H9 (cell line): ENCODE measurements around the gene PSTPIP1. TPM values are rescaled to one million over a fixed set of nuclear protein-coding genes. Genes with fewer than 3 reads are reported as not detected.

ENCODE experiments used
- DNase-seq: peaks from one replicate; pipeline ENCODE4 v3.0.0-alpha.2; 2017
- H2AFZ ChIP-seq: one replicate; pipeline ENCODE4 v1.6.1; 2013; ENCODE audit warnings: mild to moderate bottlenecking, low read length, control low read depth, moderate library complexity
- H2AK5ac ChIP-seq: 2 replicates; pipeline ENCODE4 v1.6.1; 2013; ENCODE audit warnings: low read length, control low read depth, mixed read lengths; ENCODE audit not compliant: insufficient read length
- H2BK120ac ChIP-seq: one replicate; pipeline ENCODE4 v1.6.1; 2013; ENCODE audit warnings: low read depth, mild to moderate bottlenecking, low read length, control low read depth, inconsistent platforms; ENCODE audit not compliant: poor library complexity, severe bottlenecking
- H2BK12ac ChIP-seq: 2 replicates; pipeline ENCODE4 v1.6.1; 2013; ENCODE audit warnings: low read length, control low read depth, mixed read lengths, low read depth; ENCODE audit not compliant: insufficient read length
- H2BK15ac ChIP-seq: 2 replicates; pipeline ENCODE4 v1.6.1; 2013; ENCODE audit warnings: low read depth, low read length, control low read depth
- H2BK20ac ChIP-seq: one replicate; pipeline ENCODE4 v1.6.1; 2013; ENCODE audit warnings: low read depth, mild to moderate bottlenecking, low read length, control low read depth, inconsistent platforms; ENCODE audit not compliant: poor library complexity, severe bottlenecking
- H2BK5ac ChIP-seq: 2 replicates; pipeline ENCODE4 v1.6.1; 2013; ENCODE audit warnings: low read length, control low read depth, mixed read lengths; ENCODE audit not compliant: insufficient read length
- H3K14ac ChIP-seq: 2 replicates; pipeline ENCODE4 v1.6.1; 2013; ENCODE audit warnings: low read length, control low read depth; ENCODE audit not compliant: insufficient read depth
- H3K18ac ChIP-seq: 2 replicates; pipeline ENCODE4 v1.6.1; 2013; ENCODE audit warnings: low read depth, mild to moderate bottlenecking, mixed read lengths, low read length, control low read depth; ENCODE audit not compliant: insufficient read length
- H3K23ac ChIP-seq: 2 replicates; pipeline ENCODE4 v1.6.1; 2013; ENCODE audit warnings: low read length, control low read depth, mixed read lengths, low read depth; ENCODE audit not compliant: insufficient read length
- H3K23me2 ChIP-seq: 2 replicates; pipeline ENCODE4 v1.6.1; 2013; ENCODE audit warnings: low read depth, mild to moderate bottlenecking, mixed read lengths, low read length, control low read depth; ENCODE audit not compliant: insufficient read length, poor library complexity, severe bottlenecking
- H3K27ac ChIP-seq: 2 replicates; pipeline ENCODE4 v1.5.1; 2013; ENCODE audit warnings: low read length, control low read depth, mixed read lengths, low read depth; ENCODE audit not compliant: insufficient read length
- H3K27me3 ChIP-seq: 2 replicates; pipeline ENCODE4 v1.6.1; 2013; ENCODE audit warnings: low read length, control low read depth, inconsistent platforms; ENCODE audit not compliant: insufficient read depth
- H3K4ac ChIP-seq: 2 replicates; pipeline ENCODE4 v1.6.1; 2013; ENCODE audit warnings: low read depth, mild to moderate bottlenecking, control low read depth, inconsistent platforms, low read length, moderate library complexity
- H3K4me1 ChIP-seq: 2 replicates; pipeline ENCODE4 v1.6.1; 2013; ENCODE audit warnings: low read length, control low read depth, inconsistent platforms; ENCODE audit not compliant: insufficient read depth
- H3K4me2 ChIP-seq: 2 replicates; pipeline ENCODE4 v1.6.1; 2013; ENCODE audit warnings: low read length, control low read depth, mixed read lengths; ENCODE audit not compliant: insufficient read length, insufficient read depth
- H3K56ac ChIP-seq: 2 replicates; pipeline ENCODE4 v1.6.1; 2013; ENCODE audit warnings: low read depth, mild to moderate bottlenecking, mixed read lengths, low read length, control low read depth; ENCODE audit not compliant: insufficient read length
- H3K79me1 ChIP-seq: 2 replicates; pipeline ENCODE4 v1.6.1; 2013; ENCODE audit warnings: low read depth, mild to moderate bottlenecking, moderate library complexity, low read length, control low read depth, inconsistent platforms; ENCODE audit not compliant: insufficient read depth, poor library complexity, severe bottlenecking
- H3K79me2 ChIP-seq: 2 replicates; pipeline ENCODE4 v1.6.1; 2013; ENCODE audit warnings: low read length, control low read depth, inconsistent platforms; ENCODE audit not compliant: insufficient read depth
- H3K9ac ChIP-seq: 2 replicates; pipeline ENCODE4 v1.6.1; 2013; ENCODE audit warnings: low read length, control low read depth, mixed read lengths; ENCODE audit not compliant: insufficient read length; ENCODE audit errors: extremely low read depth
- H3K9me3 ChIP-seq: one replicate; pipeline ENCODE4 v1.6.1; 2013; ENCODE audit warnings: low read depth, low read length, inconsistent platforms; ENCODE audit not compliant: control insufficient read depth
- H3T11ph ChIP-seq: one replicate; pipeline ENCODE4 v1.6.1; 2013; ENCODE audit warnings: mild to moderate bottlenecking, low read length, control low read depth, inconsistent platforms
- H4K20me1 ChIP-seq: one replicate; pipeline ENCODE4 v1.6.1; 2013; ENCODE audit not compliant: control insufficient read depth, insufficient read length, insufficient read depth
- H4K5ac ChIP-seq: 2 replicates; pipeline ENCODE4 v1.6.1; 2013; ENCODE audit warnings: low read depth, mild to moderate bottlenecking, mixed read lengths, low read length, control low read depth; ENCODE audit not compliant: insufficient read length
- H4K8ac ChIP-seq: replicated peaks from 2 replicates; pipeline ENCODE4 v1.6.1; 2013; ENCODE audit warnings: low read length, control low read depth, mixed read lengths, low read depth; ENCODE audit not compliant: insufficient read length
- H4K91ac ChIP-seq: 2 replicates; pipeline ENCODE4 v1.6.1; 2013; ENCODE audit warnings: low read depth, mild to moderate bottlenecking, moderate library complexity, mixed read lengths, low read length, control low read depth; ENCODE audit not compliant: insufficient read length
- H3K27ac Mint-ChIP-seq, 3 experiments: 2 replicates in 2 of 3; 3 replicates in 1 of 3; pipeline ENCODE4 v1.8.0; 2020 to 2021; ENCODE audit warnings: mixed read lengths in 3 of 3, mild to moderate bottlenecking in 1 of 3, moderate library complexity in 1 of 3
- H3K27me3 Mint-ChIP-seq: 2 replicates; pipeline ENCODE4 v1.8.0; 2021; ENCODE audit warnings: low read depth, mild to moderate bottlenecking, moderate library complexity, mixed read lengths
- H3K36me3 Mint-ChIP-seq, 3 experiments: 2 replicates in 2 of 3; 3 replicates in 1 of 3; pipeline ENCODE4 v1.8.0; 2020 to 2021; ENCODE audit warnings: low read depth in 3 of 3, mixed read lengths in 3 of 3; ENCODE audit not compliant: insufficient read depth in 1 of 3
- H3K4me1 Mint-ChIP-seq, 2 experiments: 2 replicates each; pipeline ENCODE4 v1.8.0; 2020; ENCODE audit warnings: mixed read lengths in 2 of 2
- H3K4me3 Mint-ChIP-seq, 2 experiments: 2 replicates in 1 of 2; 3 replicates in 1 of 2; pipeline ENCODE4 v1.8.0; 2020 to 2021; ENCODE audit warnings: mild to moderate bottlenecking in 2 of 2, mixed read lengths in 2 of 2, moderate library complexity in 1 of 2
- H3K9me3 Mint-ChIP-seq, 2 experiments: 2 replicates in 1 of 2; 3 replicates in 1 of 2; pipeline ENCODE4 v1.8.0; 2020; ENCODE audit warnings: mild to moderate bottlenecking in 2 of 2, mixed read lengths in 2 of 2, moderate library complexity in 1 of 2
- WGBS: extraction: QIAGEN DNeasy Blood & Tissue Kit; methylation state at CpG from one replicate; pipeline ENCODE4 v1.1.7; 2013; ENCODE audit warnings: missing lambda C conversion rate, low lambda C conversion rate, mixed read lengths; ENCODE audit not compliant: insufficient read length; ENCODE audit errors: extremely low coverage; 5-methylcytosine and 5-hydroxymethylcytosine counted together
- total RNA-seq: library from RNA; stranded (reverse); gene quantifications from 2 replicates; pipeline ENCODE4 v1.2.1, GENCODE V29; 2021
- TF ChIP-seq, protein P1 (sequence below): fragments of 200-600 bp; sonication (generic); conservative IDR thresholded peaks from 3 replicates; pipeline ENCODE4 v1.8.0; 2021; ENCODE audit warnings: antibody characterized with exemption, mild to moderate bottlenecking

PSTPIP1 gene
- total RNA-seq, 1 experiment from 2014 or later = 1.8 TPM

DNA sequence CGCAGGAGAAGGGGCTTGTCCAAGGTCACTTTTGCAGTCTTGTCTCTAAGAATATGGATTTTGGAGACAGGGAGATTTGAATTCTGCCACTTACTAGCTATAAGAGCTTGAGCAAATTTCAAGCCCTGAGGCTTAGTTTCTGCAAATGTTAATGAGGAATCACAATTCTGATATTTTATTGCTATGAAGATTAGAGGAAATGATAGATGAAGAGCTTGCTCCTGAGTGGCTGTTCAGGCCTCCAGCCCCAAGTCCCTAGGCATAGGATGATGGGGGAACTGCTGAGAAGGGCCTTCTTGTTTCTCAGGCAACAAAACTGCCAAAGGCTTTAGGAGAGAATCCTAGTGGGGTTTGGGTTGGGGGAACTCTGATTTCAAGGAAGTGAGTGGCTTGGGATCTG, 18.8 kb upstream of the PSTPIP1 start:
- no peak overlapping the region for H3K4ac ChIP-seq
- no peak overlapping the region for H2BK15ac ChIP-seq
- H4K8ac ChIP-seq = no peak overlapping the region
- no peak overlapping the region for H2BK12ac ChIP-seq
- H3K9ac ChIP-seq = no peak overlapping the region
- Mint-ChIP-seq H3K9me3 (peaks cover 6 to 7% of the 10 kb centered on the region in 2 experiments; a peak in 2 of 5 replicates), H3K27me3 (peaks cover 2% of the 10 kb centered on the region; the same call in 1 of the 2 replicates), H3K36me3 (peaks cover 0 to 6% (median 4%) of the 10 kb centered on the region in 3 experiments; a peak in 2 of 7 replicates), H3K27ac (no peak overlapping the region), H3K4me3 (no peak overlapping the region), H3K4me1 (peaks cover 5 to 8% of the 10 kb centered on the region in 2 experiments)
- H3K56ac ChIP-seq = no peak overlapping the region
- H3K9me3 ChIP-seq = no peaks in the 10 kb centered on the region
- no peak overlapping the region for H3K18ac ChIP-seq
- H3K14ac ChIP-seq = no peak overlapping the region
- no peak overlapping the region for H2AK5ac ChIP-seq
- H2BK120ac ChIP-seq = no peak overlapping the region
- H3K27ac ChIP-seq = no peak overlapping the region
- TF ChIP-seq, protein P1, sequence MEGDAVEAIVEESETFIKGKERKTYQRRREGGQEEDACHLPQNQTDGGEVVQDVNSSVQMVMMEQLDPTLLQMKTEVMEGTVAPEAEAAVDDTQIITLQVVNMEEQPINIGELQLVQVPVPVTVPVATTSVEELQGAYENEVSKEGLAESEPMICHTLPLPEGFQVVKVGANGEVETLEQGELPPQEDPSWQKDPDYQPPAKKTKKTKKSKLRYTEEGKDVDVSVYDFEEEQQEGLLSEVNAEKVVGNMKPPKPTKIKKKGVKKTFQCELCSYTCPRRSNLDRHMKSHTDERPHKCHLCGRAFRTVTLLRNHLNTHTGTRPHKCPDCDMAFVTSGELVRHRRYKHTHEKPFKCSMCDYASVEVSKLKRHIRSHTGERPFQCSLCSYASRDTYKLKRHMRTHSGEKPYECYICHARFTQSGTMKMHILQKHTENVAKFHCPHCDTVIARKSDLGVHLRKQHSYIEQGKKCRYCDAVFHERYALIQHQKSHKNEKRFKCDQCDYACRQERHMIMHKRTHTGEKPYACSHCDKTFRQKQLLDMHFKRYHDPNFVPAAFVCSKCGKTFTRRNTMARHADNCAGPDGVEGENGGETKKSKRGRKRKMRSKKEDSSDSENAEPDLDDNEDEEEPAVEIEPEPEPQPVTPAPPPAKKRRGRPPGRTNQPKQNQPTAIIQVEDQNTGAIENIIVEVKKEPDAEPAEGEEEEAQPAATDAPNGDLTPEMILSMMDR = no peak
- DNase-seq = no peak
- no peaks in the 10 kb centered on the region for H3K4me1 ChIP-seq
- H2BK20ac ChIP-seq = no peak overlapping the region
- no peak overlapping the region for H3T11ph ChIP-seq
- H3K79me2 ChIP-seq = no peaks in the 10 kb centered on the region
- no peak overlapping the region for H3K23ac ChIP-seq
- no peak overlapping the region for H4K5ac ChIP-seq
- no peak overlapping the region for H3K4me2 ChIP-seq
- no peaks in the 10 kb centered on the region for H3K27me3 ChIP-seq
- H4K91ac ChIP-seq = no peak overlapping the region
- no peaks in the 10 kb centered on the region for H3K79me1 ChIP-seq
- no peaks in the 10 kb centered on the region for H3K23me2 ChIP-seq
- WGBS = no CpG with 5 or more reads among the region's 1 CpG
- H2AFZ ChIP-seq = no peak overlapping the region
- H4K20me1 ChIP-seq = no peaks in the 10 kb centered on the region
- H2BK5ac ChIP-seq = no peak overlapping the region
